ENCODE results near the gene ANKS3.
A peak's percentile ranks its signal among the peaks of the same experiment; 100 is the strongest.

Gene ANKS3

DNA sequence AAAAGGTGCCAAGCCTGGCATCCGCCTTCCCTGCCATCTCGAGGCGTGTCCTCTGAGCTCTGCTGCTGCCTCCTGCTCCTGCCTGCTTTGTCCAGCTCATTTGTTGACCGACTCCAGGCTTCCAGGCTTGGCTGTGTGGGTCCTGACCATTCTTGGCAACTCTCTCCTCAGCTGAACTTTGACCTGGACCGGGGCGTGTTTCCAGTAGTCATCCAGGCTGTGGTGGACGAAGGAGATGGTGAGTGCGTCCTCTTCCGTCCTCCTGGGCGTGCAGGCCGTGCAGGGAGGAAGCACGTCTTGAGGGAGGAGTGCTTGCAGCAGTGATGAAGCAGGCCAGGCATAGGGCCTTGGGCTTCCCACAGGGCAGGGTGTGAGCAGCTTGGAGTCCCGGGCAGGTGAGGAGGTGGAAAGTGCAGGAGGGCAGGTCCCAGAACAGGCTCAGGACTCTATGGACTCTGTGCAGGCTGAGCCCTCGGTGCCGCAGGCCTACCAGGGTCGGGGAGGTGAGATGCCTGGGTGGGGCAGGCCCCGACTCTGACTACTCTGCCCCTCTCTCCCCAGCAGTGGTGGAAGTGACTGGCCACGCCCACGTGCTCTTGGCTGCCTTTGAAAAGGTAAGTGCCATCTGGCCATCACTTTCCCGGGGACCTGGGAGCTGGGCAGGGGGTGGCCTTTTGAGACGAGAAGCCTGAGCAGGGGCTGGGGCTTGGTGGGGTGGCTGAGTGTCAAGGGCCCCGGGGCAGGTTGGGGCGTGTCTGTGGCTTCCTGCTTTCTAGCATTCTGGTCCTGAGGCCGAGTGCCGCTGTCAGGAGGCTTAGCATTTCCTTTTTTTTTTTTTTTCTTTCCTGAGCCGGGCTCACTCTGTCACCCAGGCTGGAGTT lies 69.3 kb downstream of the ANKS3 start:
- TF ChIP-seq, protein P1, sequence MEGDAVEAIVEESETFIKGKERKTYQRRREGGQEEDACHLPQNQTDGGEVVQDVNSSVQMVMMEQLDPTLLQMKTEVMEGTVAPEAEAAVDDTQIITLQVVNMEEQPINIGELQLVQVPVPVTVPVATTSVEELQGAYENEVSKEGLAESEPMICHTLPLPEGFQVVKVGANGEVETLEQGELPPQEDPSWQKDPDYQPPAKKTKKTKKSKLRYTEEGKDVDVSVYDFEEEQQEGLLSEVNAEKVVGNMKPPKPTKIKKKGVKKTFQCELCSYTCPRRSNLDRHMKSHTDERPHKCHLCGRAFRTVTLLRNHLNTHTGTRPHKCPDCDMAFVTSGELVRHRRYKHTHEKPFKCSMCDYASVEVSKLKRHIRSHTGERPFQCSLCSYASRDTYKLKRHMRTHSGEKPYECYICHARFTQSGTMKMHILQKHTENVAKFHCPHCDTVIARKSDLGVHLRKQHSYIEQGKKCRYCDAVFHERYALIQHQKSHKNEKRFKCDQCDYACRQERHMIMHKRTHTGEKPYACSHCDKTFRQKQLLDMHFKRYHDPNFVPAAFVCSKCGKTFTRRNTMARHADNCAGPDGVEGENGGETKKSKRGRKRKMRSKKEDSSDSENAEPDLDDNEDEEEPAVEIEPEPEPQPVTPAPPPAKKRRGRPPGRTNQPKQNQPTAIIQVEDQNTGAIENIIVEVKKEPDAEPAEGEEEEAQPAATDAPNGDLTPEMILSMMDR (conservative IDR thresholded peaks at IDR 0.05; ENCODE audit: low read depth, low read length): no peak
- DNase-seq (ENCODE audit: low read depth): no peak
- no peak overlapping the region for H3K4me3 ChIP-seq (ENCODE audit: low read depth, low read length)

DNA sequence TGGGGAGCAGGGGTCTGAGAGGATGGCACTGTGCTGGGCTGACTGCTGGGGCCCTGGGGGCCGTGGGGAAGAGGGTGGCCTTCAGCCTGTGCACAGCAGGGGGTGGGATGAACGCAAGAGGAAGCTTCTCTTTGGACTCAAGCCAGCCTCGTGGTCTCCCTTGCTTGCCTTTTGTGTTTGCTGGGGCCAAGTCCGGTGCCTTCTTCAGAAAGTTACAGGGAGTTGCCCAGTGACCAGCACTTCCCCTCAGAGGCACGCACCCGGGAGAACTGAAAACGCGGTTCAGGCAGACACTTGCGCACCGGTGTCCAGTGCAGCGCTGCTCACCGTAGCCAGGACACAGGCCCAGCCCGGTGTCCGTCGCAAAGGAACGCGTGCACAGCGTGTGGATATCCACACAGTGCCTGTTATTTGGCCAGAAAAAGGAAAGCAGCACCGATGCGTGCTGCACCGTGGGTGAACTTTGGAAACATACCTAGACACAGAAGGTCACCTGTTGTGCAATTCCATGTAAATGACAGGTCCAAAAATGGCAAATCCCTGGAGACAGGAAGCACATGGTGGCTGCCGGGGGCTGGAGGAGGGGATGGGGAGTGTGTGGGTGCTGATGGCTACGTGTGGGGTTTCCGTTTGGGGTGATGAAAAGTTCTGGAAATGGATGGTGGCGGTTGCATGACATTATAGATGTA lies 70.2 kb downstream of the ANKS3 start:
- no peak overlapping the region for H3K4me3 ChIP-seq (ENCODE audit: low read depth, low read length)
- TF ChIP-seq, protein P1 (conservative IDR thresholded peaks at IDR 0.05; ENCODE audit: low read depth, low read length): no peak
- DNase-seq (ENCODE audit: low read depth): peak; percentile 70

DNA sequence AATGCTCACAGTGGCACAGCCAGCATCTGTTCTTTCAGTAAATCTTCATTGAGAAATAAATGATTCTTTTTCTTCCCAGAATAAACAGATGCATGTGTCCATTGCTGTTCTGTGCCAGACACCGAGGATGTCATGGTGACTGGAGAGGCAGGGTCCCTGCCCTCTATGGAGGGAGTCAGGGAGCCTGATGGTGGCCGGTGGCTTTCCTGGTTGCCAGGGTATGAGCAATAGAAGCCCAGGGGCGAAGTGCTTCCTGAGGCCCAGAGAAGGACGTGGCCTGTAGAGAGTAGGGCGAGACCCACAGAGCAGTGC lies 70.7 kb downstream of the ANKS3 start:
- H3K4me3 ChIP-seq (ENCODE audit: low read depth, low read length): no peak overlapping the region
- no peak for DNase-seq (ENCODE audit: low read depth)
- TF ChIP-seq, protein P1 (conservative IDR thresholded peaks at IDR 0.05; ENCODE audit: low read depth, low read length): no peak

DNA sequence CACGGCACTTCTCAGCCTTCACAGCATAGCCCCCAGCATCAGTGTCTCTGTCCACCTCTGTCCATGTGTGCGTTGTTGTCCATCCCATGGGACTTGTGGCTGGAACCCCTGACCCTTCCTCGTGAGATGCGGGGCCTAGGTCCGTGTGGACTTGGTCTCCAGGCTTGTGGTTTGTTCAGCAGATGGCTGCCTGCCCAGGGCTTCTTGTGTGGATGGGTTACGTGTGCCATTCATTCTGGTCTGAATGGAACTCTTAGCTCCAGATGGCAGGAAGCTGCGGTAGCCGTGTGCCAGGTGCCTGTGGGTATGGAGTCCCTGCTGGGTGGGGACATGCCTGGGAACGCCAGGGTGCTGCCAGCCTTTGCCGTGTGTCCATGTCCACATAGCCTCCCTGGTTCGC lies 72.4 kb downstream of the ANKS3 start:
- TF ChIP-seq, protein P1 (conservative IDR thresholded peaks at IDR 0.05; ENCODE audit: low read depth, low read length): no peak
- DNase-seq (ENCODE audit: low read depth): no peak
- H3K4me3 ChIP-seq (ENCODE audit: low read depth, low read length): no peak overlapping the region

DNA sequence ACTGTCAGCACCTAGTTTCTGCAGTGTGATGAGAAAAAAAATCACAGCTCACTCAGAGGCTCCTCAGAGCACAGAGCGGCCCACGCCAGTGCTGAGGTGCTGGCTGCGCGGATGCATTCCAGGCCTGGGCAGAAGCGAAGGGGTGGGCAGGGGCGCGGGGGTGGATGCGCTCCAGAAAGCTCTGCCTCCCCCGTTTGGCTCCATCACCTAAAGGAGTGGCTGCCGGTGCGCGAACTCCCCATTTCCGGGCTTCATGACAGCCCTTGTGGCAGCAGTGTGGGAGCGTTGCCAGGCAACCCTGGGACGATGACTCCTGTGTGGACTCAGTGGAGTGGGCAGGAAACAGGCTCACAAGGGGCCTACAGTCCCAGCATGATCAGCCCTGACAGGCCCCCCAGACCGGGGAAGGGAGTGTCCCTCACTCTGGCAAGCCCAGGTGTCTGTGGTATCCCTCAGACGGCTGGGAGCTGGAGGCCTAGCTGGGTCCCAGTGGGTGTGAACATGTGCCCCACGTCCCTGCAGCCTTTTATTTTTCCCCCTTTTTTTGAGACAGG lies 73.5 kb downstream of the ANKS3 start:
- DNase-seq (ENCODE audit: low read depth): peak; percentile 45
- TF ChIP-seq, protein P1 (conservative IDR thresholded peaks at IDR 0.05; ENCODE audit: low read depth, low read length): no peak
- no peak overlapping the region for H3K4me3 ChIP-seq (ENCODE audit: low read depth, low read length)

- H3K4me3 ChIP-seq (ENCODE audit: low read depth, low read length): no peak overlapping the region
- TF ChIP-seq, protein P1 (conservative IDR thresholded peaks at IDR 0.05; ENCODE audit: low read depth, low read length): no peak
- DNase-seq (ENCODE audit: low read depth): no peak
Observed at GRCh38 chr16:4659363-4660353, 74.4 kb downstream of the ANKS3 start.
